Measurements from ENCODE around the gene MAD1L1. TPM values are rescaled to one million over a fixed set of nuclear protein-coding genes. Genes with fewer than 3 reads are reported as not detected.

Gene MAD1L1
- total and polyA plus RNA-seq, 2 of the 13 experiments (the other 11 are each of a cell fraction or from before 2014, with no cell fraction given), result 17.4 to 64.7 TPM

- no peak for TF ChIP-seq IRF9 (CRISPR knock-in tag; IDR thresholded peaks at IDR 0.05; ENCODE audit: borderline replicate concordance)
These were observed 221.3 kb downstream of the MAD1L1 start (continued) for GRCh38 chr7:2011266-2012043.

GRCh38 chr7:2010551-2011265 is 222.0 kb downstream of the MAD1L1 start:
- no peak overlapping the region for H2AFZ ChIP-seq (ENCODE audit: low read length)
- no peak overlapping the region for H3K4me3 ChIP-seq (replicated peaks in 1 of 3; ENCODE audit: insufficient read depth in 1 of 3, low read depth in 2 of 3, low read length in 3 of 3)
- no peaks in the 10 kb centered on the region for H4K20me1 ChIP-seq (ENCODE audit: insufficient read depth, low read length)
- FAIRE-seq, result no peak
- H3K36me3 ChIP-seq (replicated peaks in 1 of 2; ENCODE audit: control insufficient read depth in 1 of 2, insufficient read depth in 2 of 2, low read length in 2 of 2), result peaks cover 5 to 9% of the 10 kb centered on the region in 2 experiments; a peak in 2 of 5 replicates
- in situ Hi-C loops (cut with HindIII; ENCODE audit: extremely low pct_ligation_motif_present, low pct_unique_long_range_greater_than_20kb), result no loop called here
- ChIA-PET POLR2A (no interaction called here), CTCF (ENCODE audit: low intra/inter-chr PET ratio, low total read pairs) (no interaction called here)
- no TSS peak for BruUV-seq (replicated peaks)
- intact Hi-C loops (cut with micrococcal nuclease; ENCODE audit: unreplicated experiment), result no loop called here
- WGBS (ENCODE audit: low lambda C conversion rate), result 95% methylated on average over 29 of the region's 29 CpGs
- no peak overlapping the region for H3K9ac ChIP-seq (ENCODE audit: insufficient read depth, low read depth, low read length)
- H3K4me1 ChIP-seq (ENCODE audit: insufficient read depth, low read length), result no peaks in the 10 kb centered on the region
- ATAC-seq, result no peak
- TF ChIP-seq ETS1 (CRISPR knock-in tag; IDR thresholded peaks at IDR 0.05) (no peak), FLYWCH1 (CRISPR knock-in tag; IDR thresholded peaks at IDR 0.05) (no peak), ATF2 (CRISPR knock-in tag; IDR thresholded peaks at IDR 0.05) (no peak), TARDBP (CRISPR knock-in tag; IDR thresholded peaks at IDR 0.05) (no peak), SP4 (CRISPR knock-in tag; IDR thresholded peaks at IDR 0.05) (no peak), JUNB (CRISPR knock-in tag; IDR thresholded peaks at IDR 0.05; ENCODE audit: borderline replicate concordance) (no peak), HNF4G (IDR thresholded peaks at IDR 0.05; ENCODE audit: borderline replicate concordance, low read depth, low read length) (no peak), HNF4G (CRISPR knock-in tag; IDR thresholded peaks at IDR 0.05; ENCODE audit: borderline replicate concordance, low read depth) (no peak), ZNF740 (CRISPR knock-in tag; IDR thresholded peaks at IDR 0.05) (no peak), ZNF33A (CRISPR knock-in tag; IDR thresholded peaks at IDR 0.05; ENCODE audit: borderline replicate concordance) (no peak), ZNF317 (CRISPR knock-in tag; IDR thresholded peaks at IDR 0.05) (no peak), ZFAT (CRISPR knock-in tag; conservative IDR thresholded peaks at IDR 0.05) (no peak)
- no peak overlapping the region for H3K27ac ChIP-seq (ENCODE audit: extremely low read length, insufficient read depth, low read length)
- no peak for DNase-seq (ENCODE audit: low spot score)
- H3K4me2 ChIP-seq (ENCODE audit: low read depth, low read length), result no peak overlapping the region
- H3K9me3 ChIP-seq (ENCODE audit: low read length), result no peaks in the 10 kb centered on the region
- no peaks in the 10 kb centered on the region for H3K79me2 ChIP-seq (ENCODE audit: insufficient read depth, low read length)
- H3K27me3 ChIP-seq (ENCODE audit: control insufficient read depth in 1 of 2, insufficient read depth in 2 of 2, low read length in 2 of 2), result no peaks in the 10 kb centered on the region

Data from HepG2 (cell line).